Measurements from ENCODE around the gene HOXC4.

Gene HOXC4

GRCh38 chr12:54051026-54051842, 2.4 kb upstream of the HOXC4 start:
- peak overlapping the region; percentile 99 for H3K27ac ChIP-seq (ENCODE audit: extremely low read depth, low read depth, low read length)
- POLR2A ChIA-PET, result interaction anchor here (0.6 to 2.5 kb wide), 2 partner anchors 10 to 1773 kb away, joined by 8 to 13 read pairs; no protein-coding TSS in a partner anchor
- H3K36me3 ChIP-seq (ENCODE audit: control insufficient read depth in 2 of 2, insufficient read depth in 1 of 2, low read length in 2 of 2), result peaks cover 4 to 28% of the 10 kb centered on the region in 2 experiments
- CTCF ChIA-PET, result interaction anchor here (0.7 to 2.1 kb wide), 7 partner anchors 10 to 322 kb away, joined by 3 to 10 read pairs (median 4); partner anchors contain the start of genes HOXC5 and HOXC8
- no peaks in the 10 kb centered on the region for H3K9me3 ChIP-seq (ENCODE audit: control insufficient read depth, insufficient read depth, low read depth, low read length)
- H3K4me3 ChIP-seq (ENCODE audit: low read depth, low read length), result no peak overlapping the region
- peaks cover 61% of the 10 kb centered on the region for H3K4me1 ChIP-seq (ENCODE audit: control insufficient read depth, insufficient read depth, low read length)
- TF ChIP-seq OSR2 (tag by site-specific recombination; IDR thresholded peaks at IDR 0.05) (peak; percentile 72), ZNF600 (tag by site-specific recombination; IDR thresholded peaks at IDR 0.05) (peak; percentile 89), ZNF513 (tag by site-specific recombination; IDR thresholded peaks at IDR 0.05) (peak; percentile 55; the same call in 1 of the 2 replicates), GLIS1 (tag by site-specific recombination; IDR thresholded peaks at IDR 0.05) (peak; percentile 28), ZEB2 (tag by site-specific recombination; IDR thresholded peaks at IDR 0.05) (peak; percentile 84; the same call in 1 of the 2 replicates), ZNF10 (tag by site-specific recombination; IDR thresholded peaks at IDR 0.05) (no peak), ZNF548 (tag by site-specific recombination; IDR thresholded peaks at IDR 0.05) (no peak), HOXC10 (CRISPR knock-in tag; IDR thresholded peaks at IDR 0.05) (no peak), YY1 (tag by site-specific recombination; IDR thresholded peaks at IDR 0.05) (no peak), GLI2 (tag by site-specific recombination; IDR thresholded peaks at IDR 0.05; ENCODE audit: borderline replicate concordance, low read depth) (no peak), ZBTB20 (tag by site-specific recombination; IDR thresholded peaks at IDR 0.05) (peak; percentile 43), ZFP3 (tag by site-specific recombination; IDR thresholded peaks at IDR 0.05; ENCODE audit: low read depth) (no peak), ZNF292 (tag by site-specific recombination; IDR thresholded peaks at IDR 0.05; ENCODE audit: borderline replicate concordance, low read depth) (no peak), ZNF544 (tag by site-specific recombination; IDR thresholded peaks at IDR 0.05) (no peak), ZBTB10 (tag by site-specific recombination; IDR thresholded peaks at IDR 0.05) (no peak), SP7 (tag by site-specific recombination; IDR thresholded peaks at IDR 0.05) (peak; percentile 6), HOXD13 (CRISPR knock-in tag; IDR thresholded peaks at IDR 0.05; ENCODE audit: borderline replicate concordance) (no peak), ZNF175 (tag by site-specific recombination; IDR thresholded peaks at IDR 0.05) (no peak), ZNF362 (tag by site-specific recombination; IDR thresholded peaks at IDR 0.05) (no peak), ZNF223 (tag by site-specific recombination; IDR thresholded peaks at IDR 0.05) (no peak), ZNF830 (tag by site-specific recombination; IDR thresholded peaks at IDR 0.05; ENCODE audit: low read depth) (no peak), ZNF76 (tag by site-specific recombination; IDR thresholded peaks at IDR 0.05; ENCODE audit: borderline replicate concordance, low read depth) (no peak), ZBTB11 (tag by site-specific recombination; conservative IDR thresholded peaks at IDR 0.05; ENCODE audit: low read depth) (peak; percentile 35; the same call in 1 of the 2 replicates)
- TF ChIP-seq, protein P1, sequence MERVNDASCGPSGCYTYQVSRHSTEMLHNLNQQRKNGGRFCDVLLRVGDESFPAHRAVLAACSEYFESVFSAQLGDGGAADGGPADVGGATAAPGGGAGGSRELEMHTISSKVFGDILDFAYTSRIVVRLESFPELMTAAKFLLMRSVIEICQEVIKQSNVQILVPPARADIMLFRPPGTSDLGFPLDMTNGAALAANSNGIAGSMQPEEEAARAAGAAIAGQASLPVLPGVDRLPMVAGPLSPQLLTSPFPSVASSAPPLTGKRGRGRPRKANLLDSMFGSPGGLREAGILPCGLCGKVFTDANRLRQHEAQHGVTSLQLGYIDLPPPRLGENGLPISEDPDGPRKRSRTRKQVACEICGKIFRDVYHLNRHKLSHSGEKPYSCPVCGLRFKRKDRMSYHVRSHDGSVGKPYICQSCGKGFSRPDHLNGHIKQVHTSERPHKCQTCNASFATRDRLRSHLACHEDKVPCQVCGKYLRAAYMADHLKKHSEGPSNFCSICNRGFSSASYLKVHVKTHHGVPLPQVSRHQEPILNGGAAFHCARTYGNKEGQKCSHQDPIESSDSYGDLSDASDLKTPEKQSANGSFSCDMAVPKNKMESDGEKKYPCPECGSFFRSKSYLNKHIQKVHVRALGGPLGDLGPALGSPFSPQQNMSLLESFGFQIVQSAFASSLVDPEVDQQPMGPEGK (tag by site-specific recombination; IDR thresholded peaks at IDR 0.05), result peak; percentile 74; the same call in 1 of the 2 replicates
- TF ChIP-seq, protein P2, sequence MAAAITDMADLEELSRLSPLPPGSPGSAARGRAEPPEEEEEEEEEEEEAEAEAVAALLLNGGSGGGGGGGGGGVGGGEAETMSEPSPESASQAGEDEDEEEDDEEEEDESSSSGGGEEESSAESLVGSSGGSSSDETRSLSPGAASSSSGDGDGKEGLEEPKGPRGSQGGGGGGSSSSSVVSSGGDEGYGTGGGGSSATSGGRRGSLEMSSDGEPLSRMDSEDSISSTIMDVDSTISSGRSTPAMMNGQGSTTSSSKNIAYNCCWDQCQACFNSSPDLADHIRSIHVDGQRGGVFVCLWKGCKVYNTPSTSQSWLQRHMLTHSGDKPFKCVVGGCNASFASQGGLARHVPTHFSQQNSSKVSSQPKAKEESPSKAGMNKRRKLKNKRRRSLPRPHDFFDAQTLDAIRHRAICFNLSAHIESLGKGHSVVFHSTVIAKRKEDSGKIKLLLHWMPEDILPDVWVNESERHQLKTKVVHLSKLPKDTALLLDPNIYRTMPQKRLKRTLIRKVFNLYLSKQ (tag by site-specific recombination; IDR thresholded peaks at IDR 0.05; ENCODE audit: borderline replicate concordance), result no peak

Data from HEK293 (cell line).